Left renal cortex interstitium (tissue), 4 donors: Measurements from ENCODE around the gene ATRNL1. TPM values are rescaled to one million over a fixed set of nuclear protein-coding genes. Genes with fewer than 3 reads are reported as not detected.
A peak's percentile ranks its signal among the peaks of the same experiment; 100 is the strongest.

Experiments used
- DNase-seq, 4 donors: peaks; one replicate each; pipeline ENCODE4 v3.0.0-alpha.2; 2013; ENCODE audit warnings: low read depth in 4 of 4, low spot score in 2 of 4, missing footprints in 1 of 4
- polyA plus RNA-seq, 4 donors: library from polyadenylated mRNA; unstranded; fragments of 120-200 nt; gene quantifications; one replicate each; pipeline ENCODE4 v1.2.1, GENCODE V29; 2013; ENCODE audit not compliant: insufficient read length in 4 of 4

ATRNL1 gene
- polyA plus RNA-seq, 4 donors, result 23.7 to 33.2 (median 28.1) TPM

DNA sequence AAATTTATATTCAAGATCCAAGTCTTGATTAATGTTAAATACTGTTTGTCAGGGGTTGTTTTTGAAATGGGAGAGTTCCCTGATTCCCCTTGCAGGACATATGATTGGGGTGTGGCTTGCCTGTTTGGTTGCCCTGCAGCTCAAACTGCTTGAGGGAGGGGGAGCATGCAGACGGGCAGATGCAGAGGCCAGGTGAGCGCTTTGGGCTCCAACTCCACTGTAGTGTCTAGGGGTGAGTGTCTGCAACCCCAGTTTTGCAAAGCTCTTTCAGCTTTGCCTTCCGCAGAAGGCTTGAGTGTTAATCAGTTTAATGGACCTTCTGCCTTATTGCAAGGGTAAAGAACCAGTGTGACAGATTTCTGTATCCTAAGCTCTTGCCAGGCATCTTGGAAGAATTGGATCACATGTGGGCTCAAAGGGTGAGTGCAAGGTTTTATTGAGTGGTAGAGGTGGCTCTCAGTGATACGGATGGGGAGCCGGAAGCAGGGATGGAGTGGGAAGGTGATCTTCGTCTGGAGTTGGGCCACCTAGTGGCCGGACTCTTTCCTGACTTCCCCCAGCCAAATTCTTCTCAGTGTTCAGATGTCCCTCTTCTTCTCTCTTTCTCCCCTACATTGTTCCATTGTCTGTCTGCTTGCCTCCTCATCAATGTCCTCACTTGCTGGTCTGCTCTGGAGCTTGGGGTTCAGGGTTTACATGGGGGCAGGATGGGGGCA, 479.7 kb downstream of the ATRNL1 start:
- DNase-seq, result no peak

GRCh38 chr10:115580239-115580638, 487.1 kb downstream of the ATRNL1 start:
- no peak for DNase-seq

- no peak for DNase-seq
Measured at GRCh38 chr10:115593060-115593459, 499.9 kb downstream of the ATRNL1 start.

GRCh38 chr10:115604627-115605026, 511.5 kb downstream of the ATRNL1 start:
- no peak for DNase-seq

GRCh38 chr10:115606086-115606485, 512.9 kb downstream of the ATRNL1 start:
- DNase-seq, result no peak

DNA sequence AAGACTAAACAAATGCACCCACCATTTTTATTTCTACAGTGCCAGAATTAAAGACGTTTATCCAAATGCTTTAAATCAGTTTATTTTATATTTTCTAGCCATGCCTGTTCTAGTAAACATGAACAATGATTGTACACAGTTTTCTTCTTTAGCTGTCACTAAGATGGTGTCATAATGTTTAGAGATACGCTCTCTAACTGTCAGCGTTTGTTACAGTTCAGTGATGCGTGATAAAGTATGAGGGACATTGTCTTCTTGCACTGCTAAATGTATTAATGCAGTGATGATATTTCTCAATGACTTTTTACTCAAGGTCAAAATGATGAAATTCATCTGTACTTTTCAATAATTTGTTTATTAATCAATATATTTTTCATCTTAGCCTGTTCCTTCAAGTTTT, 513.6 kb downstream of the ATRNL1 start:
- no peak for DNase-seq

DNA sequence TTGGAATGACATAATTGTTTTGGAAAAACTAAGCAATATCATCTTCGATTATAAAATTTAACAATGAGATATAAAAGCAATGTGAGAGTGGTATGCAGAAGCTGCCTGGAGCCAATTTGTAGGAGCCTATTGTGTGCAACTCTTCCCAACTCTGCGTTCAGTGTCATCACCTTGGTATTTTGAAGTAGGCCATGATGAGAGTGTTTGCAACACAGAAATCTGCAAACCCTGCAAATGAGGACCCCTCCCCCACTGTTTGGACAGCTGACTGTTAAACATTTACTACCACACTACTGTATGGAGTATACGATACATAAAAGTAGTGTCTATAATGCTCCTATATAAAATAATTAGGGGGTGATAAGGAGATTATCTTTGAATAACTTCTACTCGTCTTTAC, 531.3 kb downstream of the ATRNL1 start:
- no peak for DNase-seq

GRCh38 chr10:115628616-115629015, 535.5 kb downstream of the ATRNL1 start:
- no peak for DNase-seq

GRCh38 chr10:115638246-115638645, 545.1 kb downstream of the ATRNL1 start:
- no peak for DNase-seq

- no peak for DNase-seq
Measured at GRCh38 chr10:115649217-115649616, 556.1 kb downstream of the ATRNL1 start.

DNA sequence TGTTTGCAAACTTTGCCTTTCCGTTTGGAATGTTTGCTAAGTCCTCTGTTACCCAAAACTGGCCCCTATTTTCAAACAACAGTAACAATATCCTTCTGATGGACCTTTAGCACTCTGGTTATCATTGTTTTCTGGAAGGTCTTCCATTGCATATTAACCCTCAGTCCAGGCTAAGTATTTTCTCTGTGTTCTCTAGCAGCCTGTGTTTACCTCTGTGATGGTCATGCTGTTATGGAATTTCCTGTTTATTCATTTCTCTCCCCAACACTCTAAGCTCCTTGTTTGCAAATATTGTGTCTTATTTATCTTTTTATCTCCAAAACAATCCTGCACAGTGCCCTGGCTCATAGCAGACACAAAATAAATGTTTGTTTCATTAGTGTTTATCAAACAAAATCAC, 560.3 kb downstream of the ATRNL1 start:
- DNase-seq, result no peak

DNA sequence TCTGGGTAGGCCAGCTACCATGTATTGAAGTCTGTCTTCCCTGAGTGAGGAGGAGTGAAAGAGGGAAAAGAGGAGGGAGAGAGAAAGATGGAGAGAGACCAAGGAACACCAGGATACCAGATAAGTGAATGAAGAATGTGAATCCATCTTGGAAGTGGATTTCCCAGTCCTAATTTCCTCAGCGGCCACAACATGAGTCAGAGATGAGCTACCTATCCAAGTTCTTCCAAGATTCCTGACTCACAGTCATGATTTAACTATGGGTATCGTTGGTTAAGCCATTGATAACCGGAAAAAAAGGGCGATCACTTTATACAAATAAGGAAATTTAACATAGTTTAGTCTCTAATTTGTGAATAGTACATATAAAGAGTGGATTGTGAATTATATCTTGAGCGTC, 561.8 kb downstream of the ATRNL1 start:
- DNase-seq, result no peak

DNA sequence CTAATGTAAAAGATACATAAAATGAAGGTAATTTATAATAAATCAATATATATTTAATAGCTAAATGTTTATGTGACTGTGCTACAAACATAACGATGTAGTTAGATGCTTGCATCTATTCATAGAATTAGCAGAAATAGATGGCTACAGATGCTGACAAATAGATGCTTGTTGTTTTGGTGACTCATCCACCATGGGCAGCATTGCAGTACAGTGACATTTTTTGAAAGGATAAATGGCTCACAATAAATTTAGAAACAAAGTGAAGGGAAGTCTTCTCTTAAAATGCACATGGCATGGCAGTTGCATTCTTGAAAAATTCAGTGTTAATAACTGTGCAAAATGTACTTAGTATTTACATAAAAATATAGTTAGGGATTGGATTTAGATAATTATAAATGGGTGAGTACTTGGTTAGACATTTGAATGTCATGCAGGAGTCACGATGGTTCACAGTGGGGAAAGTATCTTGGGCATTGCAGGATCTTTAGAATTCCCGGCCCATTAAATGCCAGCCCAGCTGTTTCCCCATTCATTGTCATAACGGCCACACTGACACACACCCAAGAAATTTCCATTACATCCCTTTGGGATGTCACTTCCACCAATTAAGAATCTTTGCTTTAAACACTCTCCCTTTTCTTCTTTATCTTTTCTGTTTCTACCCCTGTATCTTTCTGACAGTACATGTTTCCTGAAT, 564.1 kb downstream of the ATRNL1 start:
- no peak for DNase-seq

DNA sequence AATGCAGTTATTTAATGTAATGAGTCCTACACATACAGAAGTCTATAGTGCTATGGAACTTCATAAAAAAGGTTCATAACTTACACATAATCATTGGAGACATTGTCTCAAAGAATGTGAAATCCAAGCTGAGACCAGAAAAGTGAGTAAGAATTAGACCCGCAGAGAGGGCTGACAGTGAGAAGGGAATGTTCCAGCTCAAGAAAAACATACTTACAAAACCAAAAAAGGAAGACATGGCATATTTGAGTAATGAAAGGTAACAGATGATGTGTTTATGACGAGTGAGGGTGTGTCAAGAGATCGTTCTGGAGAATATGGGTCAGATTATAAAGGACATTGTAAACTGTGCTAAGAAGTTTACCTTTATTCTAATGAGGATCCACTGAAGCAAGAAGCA, 566.5 kb downstream of the ATRNL1 start:
- no peak for DNase-seq

- DNase-seq, result no peak
Measured at GRCh38 chr10:115660391-115660790, 567.2 kb downstream of the ATRNL1 start.

GRCh38 chr10:115662422-115662821, 569.3 kb downstream of the ATRNL1 start:
- no peak for DNase-seq

GRCh38 chr10:115665549-115665948, 572.4 kb downstream of the ATRNL1 start:
- no peak for DNase-seq

DNA sequence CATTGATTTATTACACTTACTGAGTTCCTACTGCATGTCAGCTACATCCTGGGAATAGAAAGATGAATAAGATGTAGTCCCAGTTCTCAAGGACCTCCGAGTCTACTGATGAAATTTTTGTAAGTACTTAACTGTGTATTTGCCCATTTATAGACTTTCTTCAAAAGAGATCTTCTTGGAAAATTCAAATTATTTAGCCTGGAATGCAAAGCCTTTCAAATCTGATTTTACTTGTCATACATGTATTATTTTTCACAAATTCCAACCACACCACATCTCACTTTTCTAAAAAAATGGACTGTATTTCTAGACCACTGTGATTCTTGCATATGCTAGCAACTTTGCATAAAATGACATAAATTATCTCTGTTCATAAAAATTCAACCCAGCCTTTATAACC, 581.3 kb downstream of the ATRNL1 start:
- DNase-seq, result no peak

DNA sequence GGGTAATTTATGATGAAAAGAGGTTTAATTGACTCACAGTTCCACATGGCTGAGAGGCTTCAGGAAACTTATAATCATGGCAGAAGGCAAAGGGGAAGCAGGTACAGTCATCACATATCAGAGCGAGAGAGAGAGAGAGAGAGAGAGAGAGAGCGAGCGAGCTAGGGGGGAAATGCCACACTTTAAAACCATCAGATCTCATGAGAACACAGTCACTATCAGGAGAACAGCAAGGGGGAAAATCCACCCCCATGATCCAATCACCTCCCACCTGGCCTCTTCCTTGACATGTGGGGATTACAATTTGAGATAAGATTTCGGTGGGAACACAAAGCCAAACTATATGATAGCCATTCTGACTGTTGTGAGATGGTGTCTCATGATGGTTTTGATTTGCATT, 603.6 kb downstream of the ATRNL1 start:
- DNase-seq, result no peak

GRCh38 chr10:115706026-115706425, 612.9 kb downstream of the ATRNL1 start:
- DNase-seq, result no peak

DNA sequence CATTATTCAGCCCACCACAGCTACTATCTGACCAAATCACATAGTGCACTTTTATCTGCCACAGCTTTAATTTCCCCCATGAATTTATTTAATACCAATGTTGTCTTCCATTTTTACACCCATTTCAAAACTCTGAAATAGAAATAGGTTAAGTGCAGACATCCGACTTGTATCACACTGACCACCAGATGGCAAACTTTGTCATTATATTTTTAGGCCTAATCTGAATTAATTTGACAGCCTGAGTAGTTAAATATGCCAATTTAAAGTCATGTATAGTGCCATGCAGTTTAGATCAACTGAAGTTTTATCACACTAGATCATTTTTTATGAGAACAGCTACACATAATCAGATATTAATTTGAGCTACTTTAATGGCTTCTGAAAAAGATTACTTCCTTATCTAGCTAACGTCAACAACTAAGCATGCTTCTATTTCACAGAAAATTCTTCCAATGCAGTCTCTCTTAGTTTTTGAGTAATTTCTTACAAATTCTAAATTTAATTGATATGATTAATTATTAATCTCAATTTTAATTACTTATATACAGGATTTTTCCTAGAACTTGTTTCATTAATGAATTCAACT, 613.4 kb downstream of the ATRNL1 start:
- peak; percentile 5 to 34 (median 32) for DNase-seq

GRCh38 chr10:115710136-115710535, 617.0 kb downstream of the ATRNL1 start:
- DNase-seq, result no peak
